T-helper 22 cell (primary cell): ENCODE data around the gene NR1D1.
"Not testable (repeated sequence)": the region's sequence is repeated elsewhere in the genome, so short reads cannot be mapped to it uniquely, and the experiment has no call there.

Experiments
- DNase-seq: peaks from one replicate; pipeline ENCODE4 v3.0.0-alpha.2; 2020; ENCODE audit warnings: low read depth

The NR1D1 gene

DNA sequence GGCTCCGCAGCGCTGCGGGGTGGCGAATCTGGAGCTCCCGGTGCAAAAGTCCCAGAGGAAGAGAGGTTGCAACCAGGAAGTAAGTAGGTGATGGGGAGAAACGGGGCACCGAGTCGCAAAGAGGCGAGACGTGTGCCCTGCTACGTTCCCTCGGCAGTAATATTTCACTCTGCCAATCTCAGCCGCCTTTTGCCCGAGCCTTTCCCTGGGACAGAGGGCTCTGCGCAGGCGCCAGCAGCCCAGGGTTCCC, at the start of gene NR1D1:
Gene NR1D1, minus strand, starts transcription at position 171 of the 250 bp plus-strand sequence. CDS start 495 bp downstream, outside the sequence.
- no peak for DNase-seq

DNA sequence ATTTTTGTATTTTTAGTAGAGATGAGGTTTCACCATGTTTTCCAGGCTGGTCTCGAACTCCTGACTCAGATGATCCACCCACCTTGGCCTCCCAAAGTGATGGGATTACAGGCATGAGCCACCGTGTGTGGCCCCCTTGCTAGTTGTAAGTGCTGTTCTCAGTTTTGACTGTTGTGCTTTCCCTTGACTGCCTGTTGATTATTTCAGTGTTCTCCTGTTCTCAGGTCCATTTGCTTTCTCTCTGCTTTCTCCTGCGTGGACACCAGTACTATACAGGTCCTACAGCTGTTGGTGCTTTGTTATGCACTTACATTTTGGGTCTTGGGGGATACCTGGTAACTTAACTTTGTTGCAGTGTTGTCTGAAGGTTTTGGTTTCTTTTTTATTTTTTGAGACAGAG, 48.1 kb upstream of the NR1D1 start:
- DNase-seq, result no peak

DNA sequence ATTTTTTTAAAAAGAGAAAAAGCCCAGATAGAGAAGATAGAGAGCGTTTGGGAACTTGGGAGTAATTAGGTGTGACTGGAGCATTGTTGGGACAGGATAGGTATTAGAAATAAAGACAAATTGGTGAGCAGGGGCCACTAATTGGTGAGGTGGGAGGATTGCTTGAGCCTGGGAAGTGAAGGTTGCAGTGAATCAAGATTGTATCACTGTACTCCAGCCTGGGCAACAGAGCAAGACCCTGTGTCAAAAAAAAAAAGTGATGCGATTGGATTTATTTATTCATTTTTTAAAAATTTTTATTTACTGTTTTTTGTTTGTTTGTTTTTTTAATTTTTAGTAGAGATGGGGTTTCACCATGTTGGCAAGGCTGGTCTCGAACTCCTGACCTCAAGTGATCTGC, 45.1 kb upstream of the NR1D1 start:
- no peak for DNase-seq

DNA sequence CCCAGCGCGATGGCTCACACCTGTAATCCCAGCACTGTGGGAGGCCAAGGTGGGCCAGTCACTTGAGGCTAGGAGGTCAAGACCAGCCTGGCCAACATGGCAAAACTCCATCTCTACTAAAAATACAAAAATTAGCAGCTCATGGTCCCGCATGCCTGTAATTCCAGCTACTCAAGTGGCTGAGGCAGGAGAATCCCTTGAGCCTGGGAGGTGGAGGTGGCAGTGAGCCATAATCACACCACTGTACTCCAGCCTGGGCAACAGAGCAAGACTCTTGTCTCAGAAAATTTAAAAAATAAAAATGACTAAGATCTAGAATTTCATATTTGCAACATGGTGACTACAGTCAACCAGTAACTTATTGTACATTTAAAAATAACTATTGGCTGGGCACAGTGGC, 42.8 kb upstream of the NR1D1 start:
- DNase-seq, result not testable (repeated sequence)

DNA sequence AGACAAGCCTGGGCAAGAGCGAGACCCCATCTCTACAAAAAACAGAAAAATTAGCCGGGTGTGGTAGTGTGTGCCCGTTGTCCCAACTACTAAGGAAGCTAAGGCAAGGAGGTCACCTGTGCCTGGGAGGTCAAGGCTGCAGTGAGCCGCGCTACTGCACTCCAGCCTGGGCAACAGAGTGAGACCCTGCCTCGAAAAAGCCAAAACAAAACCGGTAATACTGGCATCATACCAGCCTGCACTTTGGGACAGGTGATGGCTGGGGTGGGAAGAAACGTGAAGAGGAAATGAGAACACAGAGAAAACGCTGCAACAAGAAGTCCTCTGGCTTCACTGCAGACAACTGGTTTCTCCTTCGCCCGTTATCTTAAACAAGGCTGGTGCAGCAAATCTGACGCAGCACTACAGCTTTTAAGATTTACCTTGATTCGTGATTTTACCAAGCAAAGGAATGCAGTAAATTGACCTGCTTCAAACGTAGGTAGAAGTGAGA, 39.2 kb upstream of the NR1D1 start:
- DNase-seq, result no peak

DNA sequence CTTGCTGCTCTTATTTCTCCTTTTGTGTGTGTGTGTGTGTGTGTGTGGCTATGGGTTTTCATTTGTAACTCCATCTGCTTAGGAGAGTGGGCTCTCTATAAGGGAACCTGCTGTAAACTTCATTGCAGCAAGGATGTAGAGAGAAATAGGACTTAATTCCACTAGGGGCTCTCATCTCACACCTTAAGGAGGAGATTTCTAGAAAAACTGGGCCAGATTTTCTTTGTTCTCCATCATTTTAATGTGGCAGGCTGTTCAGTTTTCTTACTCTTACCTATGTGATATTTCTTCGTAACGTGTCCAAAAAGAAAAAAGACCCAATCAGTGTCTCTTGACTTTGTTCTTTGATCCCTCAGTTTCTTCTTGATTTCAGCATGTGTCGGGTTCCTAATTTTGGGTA, 35.4 kb upstream of the NR1D1 start:
- no peak for DNase-seq

DNA sequence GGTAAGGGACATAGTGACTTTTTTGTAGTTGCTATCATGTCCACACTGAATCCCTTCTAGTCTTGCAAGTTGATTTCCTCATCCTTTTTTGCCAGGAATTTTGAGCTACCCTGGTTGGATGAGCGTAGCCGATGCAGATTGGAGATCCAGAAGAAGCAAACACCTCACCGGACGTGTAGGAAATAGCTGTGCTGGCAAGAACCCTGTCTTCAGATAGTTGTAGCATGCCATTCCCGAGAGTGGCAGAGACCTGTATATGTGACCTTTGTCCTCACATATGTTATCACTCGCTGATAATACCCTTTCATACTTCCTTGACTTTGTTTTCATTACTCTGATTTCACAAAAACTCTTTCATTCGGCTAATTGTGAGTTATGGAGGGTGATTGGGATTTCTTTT, 33.8 kb upstream of the NR1D1 start:
- no peak for DNase-seq

DNA sequence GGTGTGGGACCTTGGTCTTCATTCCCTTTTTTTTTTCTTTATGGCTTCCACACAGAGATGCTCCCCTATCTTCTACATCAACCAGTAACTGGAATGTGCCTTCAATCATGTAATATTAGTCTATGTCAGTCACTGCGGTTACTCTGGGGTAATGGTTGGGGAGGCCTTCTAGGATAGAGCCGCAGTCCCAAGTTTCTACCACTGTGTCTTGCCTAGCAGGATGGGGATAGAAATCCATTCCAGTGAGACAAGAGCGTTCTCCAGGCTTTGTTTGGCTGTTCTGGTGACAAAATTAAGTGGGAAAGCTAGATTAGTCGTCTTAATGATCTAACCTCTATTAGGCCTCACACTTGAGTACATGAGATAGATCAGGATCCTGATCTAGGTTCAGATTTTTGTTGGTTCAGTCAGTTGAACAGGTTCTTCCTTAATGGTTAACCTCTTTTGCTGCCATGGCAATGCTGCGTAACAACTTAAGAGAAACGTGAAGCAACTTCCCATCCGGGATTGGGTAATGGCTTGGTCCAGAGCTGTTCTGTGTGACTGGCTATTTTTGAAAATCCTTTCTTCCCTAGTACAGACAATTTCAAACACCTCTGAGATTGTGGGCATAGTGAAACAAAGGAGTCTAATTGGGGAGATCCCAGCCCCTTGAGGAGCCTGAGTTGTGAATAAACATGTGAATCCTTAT, 30.1 kb upstream of the NR1D1 start:
- DNase-seq, result no peak

DNA sequence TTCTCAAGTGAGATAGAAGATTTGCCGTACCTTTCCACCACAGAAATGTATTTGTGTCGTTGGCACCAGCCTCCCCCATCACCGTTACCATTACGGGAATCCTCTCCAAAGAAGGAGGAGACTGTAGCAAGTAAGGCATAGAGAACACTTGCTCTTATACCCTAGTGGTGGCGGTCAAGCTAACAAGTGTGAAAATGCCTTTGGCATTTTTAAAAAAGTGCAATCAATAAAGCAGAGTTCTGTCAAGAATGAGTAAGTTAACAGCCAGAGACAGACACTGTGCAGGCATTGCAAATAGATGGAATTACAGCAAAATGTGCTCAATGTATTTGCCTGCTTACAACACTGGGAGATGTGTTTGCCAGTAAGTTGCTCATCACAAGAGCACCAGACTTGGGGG, 29.1 kb upstream of the NR1D1 start:
- DNase-seq, result no peak

DNA sequence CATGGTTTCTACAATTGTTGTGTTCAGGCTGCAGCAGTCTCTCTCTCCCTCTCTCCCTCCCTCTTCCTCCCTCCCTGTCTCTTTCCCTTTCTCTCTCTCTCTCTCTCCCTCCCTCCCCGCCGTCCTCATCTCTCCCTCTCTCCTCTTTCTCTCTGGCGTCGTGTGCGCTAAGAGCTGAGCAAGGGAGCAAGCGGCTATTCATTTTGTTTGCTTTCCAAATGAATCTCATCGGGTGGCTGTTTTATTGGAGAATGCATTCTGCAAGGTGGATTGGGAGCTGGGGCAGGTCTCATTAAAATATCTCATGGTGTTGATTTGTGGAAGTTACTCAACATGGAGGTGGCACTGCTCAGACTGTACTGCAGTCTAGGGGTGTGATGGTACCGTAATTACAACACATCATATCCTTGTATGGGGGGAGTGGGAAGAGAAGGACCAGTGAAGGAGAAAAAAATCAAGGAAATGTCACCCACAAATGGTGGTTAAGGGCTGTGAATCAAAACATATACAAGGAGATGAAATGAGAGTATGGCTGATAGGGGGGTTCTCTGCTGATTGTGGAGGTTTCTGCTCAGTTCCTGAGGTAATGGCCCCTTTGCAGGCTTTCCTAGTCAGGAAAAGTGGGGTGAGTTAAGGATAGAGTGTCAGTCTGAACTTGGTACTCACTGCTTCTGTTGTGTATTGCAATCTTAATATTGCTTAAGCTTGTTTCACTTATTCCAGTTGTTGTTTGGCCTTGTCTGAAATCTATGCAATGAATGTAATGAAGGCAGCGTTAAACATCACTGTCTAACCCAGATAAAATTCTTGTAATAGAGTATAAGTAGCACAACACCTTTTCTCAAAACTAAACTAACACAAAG, 24.1 kb upstream of the NR1D1 start:
- no peak for DNase-seq

DNA sequence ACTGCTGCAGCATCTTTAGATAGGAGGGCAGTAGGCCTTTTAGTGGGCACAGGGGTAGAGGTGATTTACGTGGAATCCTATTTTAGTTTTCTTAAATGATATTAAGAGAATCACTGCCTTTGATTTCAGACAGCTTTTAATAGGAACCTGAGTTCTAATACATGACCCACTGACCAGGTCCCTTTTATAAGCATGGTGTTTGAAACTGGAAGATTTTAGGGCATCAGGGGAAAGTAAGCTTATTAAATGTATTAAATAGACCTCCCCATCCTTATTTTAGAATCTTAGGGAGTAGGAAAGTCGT, 23.4 kb upstream of the NR1D1 start:
- no peak for DNase-seq

DNA sequence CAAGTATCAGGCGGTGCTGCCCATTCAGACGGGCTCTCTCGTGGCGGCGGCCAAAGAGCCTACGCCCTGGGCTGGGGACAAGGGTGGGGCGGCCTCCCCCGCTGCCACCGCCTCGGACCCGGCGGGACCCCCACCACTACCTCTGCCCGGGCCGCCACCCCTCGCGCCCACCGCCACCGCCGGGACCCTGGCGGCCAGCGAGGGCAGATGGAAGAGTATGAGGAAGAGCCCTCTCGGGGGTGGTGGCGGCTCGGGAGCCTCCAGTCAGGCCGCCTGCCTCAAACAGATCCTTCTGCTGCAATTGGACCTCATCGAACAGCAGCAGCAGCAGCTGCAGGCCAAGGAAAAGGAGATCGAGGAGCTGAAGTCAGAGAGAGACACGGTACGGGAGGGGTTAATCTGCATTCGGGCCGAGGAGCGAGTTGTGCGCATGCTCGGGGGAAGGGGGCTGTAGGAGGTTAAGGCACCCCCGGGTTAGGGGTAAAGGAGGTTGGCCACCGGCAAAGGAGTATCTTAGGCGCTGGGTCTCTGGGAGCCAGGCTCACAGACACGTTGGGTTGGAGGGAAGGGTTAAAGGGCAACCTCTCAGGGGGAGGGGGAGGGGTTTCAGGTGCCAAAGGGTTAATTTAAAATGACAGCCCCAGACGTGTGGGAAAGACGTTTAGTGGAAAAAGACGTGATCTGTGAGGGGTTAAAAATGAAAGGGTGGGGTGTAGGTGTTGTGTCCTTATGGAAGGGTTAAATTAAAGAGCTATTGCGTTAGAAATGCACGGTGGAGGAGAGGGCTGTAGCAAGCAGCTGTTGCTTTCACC, 22.8 kb upstream of the NR1D1 start:
- DNase-seq, result peak; percentile 49

DNA sequence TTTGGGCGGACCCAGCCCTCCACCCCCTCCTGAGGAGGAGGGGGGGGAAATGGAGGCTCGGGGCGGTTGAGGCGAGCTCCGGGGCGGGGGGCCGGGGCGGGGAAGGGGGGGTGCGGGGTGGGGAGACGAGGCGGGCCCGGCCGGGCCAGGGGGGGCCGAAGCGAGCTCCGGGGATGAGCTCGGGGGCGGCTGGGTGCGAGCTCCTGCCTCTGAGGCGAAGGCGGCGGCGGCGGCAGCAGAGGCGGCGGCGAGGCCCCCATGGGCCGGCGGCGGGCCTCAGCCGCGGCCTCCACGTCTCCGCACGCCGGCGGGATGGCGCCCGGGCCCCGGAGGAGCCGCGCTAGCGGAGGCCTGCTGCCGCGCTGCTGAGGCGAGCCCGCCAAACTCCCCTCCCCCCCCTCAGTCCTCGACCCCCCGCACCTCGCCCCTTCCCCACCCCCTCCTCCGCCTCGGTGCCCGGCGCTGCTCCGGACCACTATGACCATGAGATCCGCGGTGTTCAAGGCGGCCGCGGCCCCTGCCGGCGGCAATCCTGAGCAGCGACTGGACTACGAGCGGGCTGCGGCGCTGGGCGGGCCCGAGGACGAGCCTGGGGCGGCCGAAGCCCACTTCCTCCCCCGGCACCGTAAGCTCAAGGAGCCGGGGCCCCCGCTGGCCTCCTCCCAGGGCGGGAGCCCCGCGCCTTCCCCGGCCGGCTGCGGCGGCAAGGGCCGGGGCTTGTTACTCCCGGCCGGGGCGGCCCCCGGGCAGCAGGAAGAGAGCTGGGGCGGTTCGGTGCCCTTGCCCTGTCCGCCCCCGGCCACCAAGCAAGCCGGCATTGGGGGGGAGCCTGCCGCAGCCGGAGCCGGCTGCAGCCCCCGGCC, 22.0 kb upstream of the NR1D1 start:
- no peak for DNase-seq

DNA sequence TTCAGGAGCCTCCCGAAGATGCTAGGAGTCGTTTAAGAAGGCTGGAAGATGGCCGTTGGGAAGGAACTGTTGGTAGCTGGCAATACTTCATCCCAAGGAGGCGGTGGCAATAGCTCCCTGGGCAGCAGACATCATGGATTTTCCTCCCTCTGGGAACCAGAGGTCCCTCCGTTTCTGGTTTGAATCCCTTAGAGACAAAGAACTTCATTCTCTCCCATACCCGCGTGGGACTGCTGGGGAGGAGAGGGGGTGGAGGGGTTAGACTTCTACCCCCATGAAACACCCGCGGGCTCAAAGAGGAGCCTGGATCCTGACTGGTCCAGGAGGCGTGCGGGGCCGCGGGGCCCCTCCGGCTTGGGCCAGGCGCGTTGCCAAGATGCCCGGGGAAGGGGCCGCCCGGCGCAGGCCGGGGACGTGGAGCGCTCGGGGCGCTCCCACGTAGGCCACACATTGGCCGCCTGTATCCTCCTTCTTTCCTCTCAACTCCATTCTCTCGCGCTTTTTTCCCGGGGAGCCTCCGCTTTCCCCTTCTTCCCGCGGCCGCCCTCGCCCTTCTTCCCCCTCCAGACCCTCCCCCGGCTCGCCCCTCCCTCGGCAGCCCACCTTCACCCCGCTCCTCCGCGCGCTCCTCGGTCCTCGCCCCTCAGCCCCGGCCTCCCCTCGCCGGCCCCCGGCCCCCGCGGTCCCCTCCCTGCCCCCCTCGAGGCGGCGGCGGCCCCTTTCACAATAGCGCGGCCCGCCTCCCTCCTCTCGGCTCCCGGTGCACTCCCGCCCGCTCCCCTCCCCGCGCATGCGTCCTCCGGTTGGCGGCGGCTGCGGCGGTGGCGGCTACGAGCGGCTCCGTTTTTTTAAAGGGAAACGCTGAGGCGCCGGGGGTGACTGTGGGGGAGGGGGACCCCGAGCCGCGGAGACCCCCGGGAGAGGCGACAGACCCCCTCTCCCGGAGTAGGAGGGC, 21.1 kb upstream of the NR1D1 start, which contains the start of gene MSL1:
Gene MSL1, plus strand, starts transcription at position 791 of the 955 bp plus-strand sequence. CDS start 642 bp downstream, outside the sequence.
- peak; percentile 78 for DNase-seq

DNA sequence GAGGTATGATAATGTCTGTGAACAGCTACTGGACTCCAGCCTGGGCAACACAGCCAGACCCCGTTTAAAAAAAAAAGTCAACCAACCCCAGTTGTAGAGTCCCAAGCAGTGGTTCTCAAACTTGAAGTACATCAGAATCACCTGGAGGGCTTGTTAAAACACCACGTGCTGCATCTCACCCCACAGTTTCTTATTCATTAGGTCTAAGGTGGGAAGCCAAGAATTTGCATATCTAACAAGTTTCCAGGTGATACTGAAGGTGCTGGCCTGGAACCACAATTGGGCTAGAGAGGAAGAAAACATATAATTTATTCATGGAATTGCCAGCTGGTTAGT, 14.7 kb upstream of the NR1D1 start:
- no peak for DNase-seq

DNA sequence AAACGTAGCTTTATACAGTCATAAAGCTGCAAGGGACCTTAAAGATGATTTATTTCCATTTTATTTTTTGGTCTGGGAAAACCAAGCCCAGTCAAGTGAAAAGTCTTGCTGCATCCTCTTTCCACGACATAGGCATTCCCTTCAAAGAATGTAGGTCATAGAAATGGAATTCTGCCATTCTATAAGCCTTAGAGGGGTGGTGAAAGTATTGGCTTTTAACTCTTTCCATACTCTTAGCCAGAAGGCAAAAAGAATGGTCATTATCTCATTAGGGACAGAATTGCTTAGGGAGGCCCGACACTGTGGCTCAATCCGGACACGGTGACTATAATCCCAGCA, 13.5 kb upstream of the NR1D1 start:
- no peak for DNase-seq

DNA sequence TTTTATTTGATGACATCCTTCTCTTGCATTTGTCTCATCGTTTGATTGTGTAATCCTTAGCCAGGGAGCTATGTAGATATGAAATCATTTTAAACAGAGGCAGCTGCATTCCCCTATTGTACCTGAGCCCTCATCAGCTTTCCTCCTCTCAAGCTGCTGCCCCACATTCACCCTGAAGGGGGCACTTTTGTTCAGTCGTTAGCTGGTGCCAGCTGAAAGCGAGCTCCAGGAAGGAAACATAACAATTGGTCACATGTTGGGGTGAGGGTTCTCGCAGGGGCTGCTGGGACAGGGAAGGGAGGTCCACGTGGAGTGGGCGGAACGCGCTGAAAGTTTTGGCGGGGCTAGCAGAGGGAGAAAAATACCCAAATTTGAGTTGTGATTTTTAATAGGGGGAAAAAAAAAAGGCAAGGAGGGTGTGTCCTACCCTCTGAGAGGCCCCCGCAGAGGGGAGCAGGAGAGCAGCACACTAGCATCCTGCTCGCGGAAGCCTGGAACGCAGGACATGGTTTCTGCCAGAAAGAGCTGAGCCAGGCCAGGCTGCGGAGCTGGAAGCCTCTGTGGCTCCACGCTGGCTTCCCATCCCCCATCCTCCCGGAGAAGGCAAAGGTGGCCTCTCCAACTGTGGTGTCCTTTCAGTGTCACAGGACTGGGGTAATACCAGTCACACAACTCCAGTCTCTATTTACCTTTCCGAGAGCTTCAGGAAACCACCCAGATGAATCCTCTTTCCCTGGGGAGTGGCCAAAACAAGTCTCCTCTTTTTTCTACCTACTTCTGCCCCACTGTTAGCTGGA, 12.9 kb upstream of the NR1D1 start:
- DNase-seq, result peak; percentile 87

DNA sequence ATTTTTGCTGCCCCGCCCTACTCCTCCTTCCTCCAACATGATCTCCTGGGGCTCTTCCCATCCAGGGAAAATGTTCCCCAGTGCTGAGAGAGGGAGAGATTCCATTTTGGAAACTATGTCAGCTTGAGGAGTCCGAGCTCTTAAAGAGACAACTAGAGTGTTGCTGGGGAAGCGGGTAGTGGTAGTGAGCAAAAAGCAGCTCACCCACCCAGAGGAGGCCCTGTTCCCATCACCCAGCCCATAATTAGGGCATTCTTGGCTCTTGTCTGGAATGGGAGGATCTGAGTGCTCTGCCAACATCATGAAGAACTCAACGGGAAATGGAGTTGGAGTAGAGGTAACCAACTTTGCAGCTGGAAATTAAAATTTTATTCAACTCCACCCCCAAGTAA, 12.3 kb upstream of the NR1D1 start:
- no peak for DNase-seq

DNA sequence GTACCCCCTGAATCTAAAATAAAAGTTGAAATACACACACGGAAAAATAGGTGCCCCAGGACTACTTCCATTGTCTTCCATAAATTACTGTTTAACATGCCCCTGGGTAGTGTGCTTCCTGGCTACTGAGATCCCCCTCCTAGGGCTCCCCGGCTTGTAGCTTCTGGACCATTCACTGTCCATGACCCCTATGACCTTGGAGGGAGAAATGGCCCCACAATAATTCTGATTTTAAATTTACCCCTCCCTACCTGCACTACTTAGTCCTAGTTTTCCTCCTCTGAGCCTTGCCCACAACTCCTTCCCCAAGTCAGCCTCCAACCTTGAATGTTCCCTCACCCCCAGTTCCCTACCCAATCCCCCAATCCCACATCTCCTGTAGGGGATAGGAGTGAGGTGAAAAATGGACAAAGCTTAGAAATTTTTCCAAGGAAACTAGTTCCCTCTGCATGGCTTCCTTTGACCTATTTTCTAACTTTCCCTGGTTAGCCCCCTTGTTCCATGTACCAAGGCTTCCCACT, 11.9 kb upstream of the NR1D1 start:
- DNase-seq, result no peak
